Neural progenitor cell (in vitro differentiated cells): ENCODE measurements around the gene CUL1. TPM values are rescaled to one million over a fixed set of nuclear protein-coding genes. Genes with fewer than 3 reads are reported as not detected.

Experiments used
- DNase-seq: peaks from one replicate; pipeline ENCODE4 v3.0.0-alpha.2; 2016; ENCODE audit warnings: low spot score
- H2AFZ ChIP-seq: fragments of 200-600 bp; sonication (generic); replicated peaks from 2 replicates; pipeline ENCODE4 v1.6.1; 2016; ENCODE audit warnings: antibody characterized with exemption
- H3F3A ChIP-seq: fragments of 200-600 bp; sonication (generic); 2 replicates; pipeline ENCODE4 v1.6.1; 2016; ENCODE audit warnings: antibody characterized with exemption, low read depth
- H3K27ac ChIP-seq: fragments of 200-600 bp; sonication (generic); 2 replicates; pipeline ENCODE4 v1.5.1; 2016; ENCODE audit warnings: mild to moderate bottlenecking
- H3K27me3 ChIP-seq: fragments of 200-600 bp; sonication (generic); 2 replicates; pipeline ENCODE4 v1.6.1; 2016; ENCODE audit warnings: mild to moderate bottlenecking, moderate library complexity
- H3K36me3 ChIP-seq: fragments of 200-600 bp; sonication (generic); 2 replicates; pipeline ENCODE4 v1.5.1; 2016
- H3K4me1 ChIP-seq: fragments of 200-600 bp; sonication (generic); 2 replicates; pipeline ENCODE4 v1.6.1; 2016; ENCODE audit warnings: mixed run types
- H3K4me2 ChIP-seq: fragments of 200-600 bp; sonication (generic); 2 replicates; pipeline ENCODE4 v1.6.1; 2016
- H3K4me3 ChIP-seq: fragments of 200-600 bp; sonication (generic); 2 replicates; pipeline ENCODE4 v1.5.1; 2016
- H3K79me2 ChIP-seq: fragments of 200-600 bp; sonication (generic); 2 replicates; pipeline ENCODE4 v1.6.1; 2016; ENCODE audit warnings: low read depth
- H3K9ac ChIP-seq: fragments of 200-600 bp; sonication (generic); 2 replicates; pipeline ENCODE4 v1.6.1; 2016
- H3K9me3 ChIP-seq: fragments of 200-600 bp; sonication (generic); 2 replicates; pipeline ENCODE4 v1.5.1; 2016; ENCODE audit warnings: low read depth
- H4K20me1 ChIP-seq: fragments of 200-600 bp; sonication (generic); 2 replicates; pipeline ENCODE4 v1.6.1; 2016; ENCODE audit warnings: low read depth
- H3K27ac Mint-ChIP-seq: 3 replicates; pipeline ENCODE4 v1.8.0; 2021; ENCODE audit warnings: mixed read lengths
- H3K27me3 Mint-ChIP-seq: 2 replicates; pipeline ENCODE4 v1.8.0; 2022; ENCODE audit warnings: low read depth, mild to moderate bottlenecking, inconsistent platforms, moderate library complexity, mixed read lengths; ENCODE audit not compliant: insufficient read depth
- H3K36me3 Mint-ChIP-seq: 3 replicates; pipeline ENCODE4 v1.8.0; 2021; ENCODE audit warnings: mixed read lengths
- H3K4me1 Mint-ChIP-seq: 3 replicates; pipeline ENCODE4 v1.8.0; 2021; ENCODE audit warnings: mixed read lengths
- H3K4me3 Mint-ChIP-seq: 3 replicates; pipeline ENCODE4 v1.8.0; 2021; ENCODE audit warnings: mild to moderate bottlenecking, moderate library complexity, mixed read lengths
- H3K9me3 Mint-ChIP-seq: 3 replicates; pipeline ENCODE4 v1.8.0; 2020; ENCODE audit warnings: mixed read lengths
- EZH2 ChIP-seq: fragments of 200-600 bp; sonication (generic); IDR thresholded peaks from 2 replicates; pipeline ENCODE4 v1.6.1; 2017; ENCODE audit warnings: antibody characterized with exemption, mild to moderate bottlenecking, moderate library complexity
- EZH2phosphoT487 ChIP-seq: fragments of 200-600 bp; sonication (generic); IDR thresholded peaks from 2 replicates; pipeline ENCODE4 v1.6.1; 2017; ENCODE audit warnings: antibody characterized with exemption
- total RNA-seq: library from RNA; depleted of rRNA; stranded (reverse); fragments of >200 nt; gene quantifications from 2 replicates; pipeline ENCODE4 v1.2.3, GENCODE V29; 2015; ENCODE audit warnings: low replicate concordance
- TF ChIP-seq, protein P1 (sequence below): fragments of 200-600 bp; sonication (generic); IDR thresholded peaks from 2 replicates; pipeline ENCODE4 v1.5.1; 2017; ENCODE audit warnings: antibody characterized with exemption, mild to moderate bottlenecking

CUL1 gene
- total RNA-seq, 1 donor from 2014 or later, result 89.3 TPM

DNA sequence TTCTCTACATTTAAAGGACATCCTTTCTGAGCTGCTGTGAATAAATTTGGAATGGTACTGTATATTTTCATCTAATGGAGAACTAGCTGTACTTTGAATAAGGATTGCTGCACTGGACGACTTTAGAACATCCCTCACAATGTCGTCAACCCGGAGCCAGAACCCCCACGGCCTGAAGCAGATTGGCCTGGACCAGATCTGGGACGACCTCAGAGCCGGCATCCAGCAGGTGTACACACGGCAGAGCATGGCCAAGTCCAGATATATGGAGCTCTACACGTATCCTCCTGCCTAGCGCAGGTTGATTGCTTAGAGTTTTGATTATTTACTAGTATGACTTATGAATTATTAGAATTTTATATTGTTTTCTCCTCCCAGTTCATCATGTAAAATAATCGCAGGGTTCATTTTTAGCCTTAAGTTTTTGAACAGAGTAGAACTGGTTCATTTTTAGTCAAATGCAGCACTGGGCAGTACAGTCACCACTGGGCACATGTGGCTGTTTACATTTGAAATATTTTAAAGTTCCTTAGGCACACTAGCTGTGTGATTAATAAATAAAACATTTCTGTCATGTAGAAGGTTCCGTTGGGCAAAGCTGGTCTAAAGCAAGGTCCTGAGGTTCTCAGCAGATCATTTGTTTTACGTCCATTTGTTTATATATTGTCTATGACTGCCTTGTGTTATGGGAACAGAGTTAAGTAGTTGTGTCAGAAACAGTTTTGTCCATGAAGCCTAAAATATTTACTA is 31.5 kb downstream of the CUL1 start:
- no peaks in the 10 kb centered on the region for H3K4me1 ChIP-seq
- no peak overlapping the region for H3K4me3 Mint-ChIP-seq
- no peaks in the 10 kb centered on the region for H3K4me1 Mint-ChIP-seq
- no peak overlapping the region for H3K4me2 ChIP-seq
- H3K9me3 Mint-ChIP-seq, result peaks cover 4% of the 10 kb centered on the region
- H3K9me3 ChIP-seq, result no peaks in the 10 kb centered on the region
- H3K9ac ChIP-seq, result no peak overlapping the region
- peaks cover 33% of the 10 kb centered on the region for H3K36me3 Mint-ChIP-seq
- TF ChIP-seq EZH2phosphoT487 (no peak), EZH2 (no peak)
- TF ChIP-seq, protein P1, sequence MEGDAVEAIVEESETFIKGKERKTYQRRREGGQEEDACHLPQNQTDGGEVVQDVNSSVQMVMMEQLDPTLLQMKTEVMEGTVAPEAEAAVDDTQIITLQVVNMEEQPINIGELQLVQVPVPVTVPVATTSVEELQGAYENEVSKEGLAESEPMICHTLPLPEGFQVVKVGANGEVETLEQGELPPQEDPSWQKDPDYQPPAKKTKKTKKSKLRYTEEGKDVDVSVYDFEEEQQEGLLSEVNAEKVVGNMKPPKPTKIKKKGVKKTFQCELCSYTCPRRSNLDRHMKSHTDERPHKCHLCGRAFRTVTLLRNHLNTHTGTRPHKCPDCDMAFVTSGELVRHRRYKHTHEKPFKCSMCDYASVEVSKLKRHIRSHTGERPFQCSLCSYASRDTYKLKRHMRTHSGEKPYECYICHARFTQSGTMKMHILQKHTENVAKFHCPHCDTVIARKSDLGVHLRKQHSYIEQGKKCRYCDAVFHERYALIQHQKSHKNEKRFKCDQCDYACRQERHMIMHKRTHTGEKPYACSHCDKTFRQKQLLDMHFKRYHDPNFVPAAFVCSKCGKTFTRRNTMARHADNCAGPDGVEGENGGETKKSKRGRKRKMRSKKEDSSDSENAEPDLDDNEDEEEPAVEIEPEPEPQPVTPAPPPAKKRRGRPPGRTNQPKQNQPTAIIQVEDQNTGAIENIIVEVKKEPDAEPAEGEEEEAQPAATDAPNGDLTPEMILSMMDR, result no peak
- no peak overlapping the region for H3K4me3 ChIP-seq
- H3K27me3 ChIP-seq, result no peaks in the 10 kb centered on the region
- peaks cover 73% of the 10 kb centered on the region for H4K20me1 ChIP-seq
- H3K36me3 ChIP-seq, result peaks cover under 1% of the 10 kb centered on the region
- H3K27ac ChIP-seq, result no peak overlapping the region
- DNase-seq, result no peak
- H3K27me3 Mint-ChIP-seq, result peaks cover 2% of the 10 kb centered on the region
- peaks cover 99% of the 10 kb centered on the region for H3K79me2 ChIP-seq
- H3F3A ChIP-seq, result no peaks in the 10 kb centered on the region
- no peak overlapping the region for H3K27ac Mint-ChIP-seq
- no peak overlapping the region for H2AFZ ChIP-seq

- Mint-ChIP-seq H3K36me3 (peaks cover 43% of the 10 kb centered on the region), H3K4me3 (no peak overlapping the region), H3K27ac (no peak overlapping the region), H3K27me3 (peaks cover 2% of the 10 kb centered on the region), H3K9me3 (no peaks in the 10 kb centered on the region), H3K4me1 (no peaks in the 10 kb centered on the region)
- peaks cover 49% of the 10 kb centered on the region for H4K20me1 ChIP-seq
- H2AFZ ChIP-seq, result no peak overlapping the region
- no peak overlapping the region for H3K27ac ChIP-seq
- no peak overlapping the region for H3K4me2 ChIP-seq
- peaks cover 99% of the 10 kb centered on the region for H3K79me2 ChIP-seq
- H3K9me3 ChIP-seq, result no peaks in the 10 kb centered on the region
- no peaks in the 10 kb centered on the region for H3F3A ChIP-seq
- H3K36me3 ChIP-seq, result peaks cover 5% of the 10 kb centered on the region
- no peak overlapping the region for H3K9ac ChIP-seq
- TF ChIP-seq, protein P1, result no peak
- no peak for TF ChIP-seq EZH2
- no peak for TF ChIP-seq EZH2phosphoT487
- no peaks in the 10 kb centered on the region for H3K4me1 ChIP-seq
- H3K27me3 ChIP-seq, result no peaks in the 10 kb centered on the region
- no peak for DNase-seq
- no peak overlapping the region for H3K4me3 ChIP-seq
Measured at GRCh38 chr7:148732862-148733261, 34.2 kb downstream of the CUL1 start.

DNA sequence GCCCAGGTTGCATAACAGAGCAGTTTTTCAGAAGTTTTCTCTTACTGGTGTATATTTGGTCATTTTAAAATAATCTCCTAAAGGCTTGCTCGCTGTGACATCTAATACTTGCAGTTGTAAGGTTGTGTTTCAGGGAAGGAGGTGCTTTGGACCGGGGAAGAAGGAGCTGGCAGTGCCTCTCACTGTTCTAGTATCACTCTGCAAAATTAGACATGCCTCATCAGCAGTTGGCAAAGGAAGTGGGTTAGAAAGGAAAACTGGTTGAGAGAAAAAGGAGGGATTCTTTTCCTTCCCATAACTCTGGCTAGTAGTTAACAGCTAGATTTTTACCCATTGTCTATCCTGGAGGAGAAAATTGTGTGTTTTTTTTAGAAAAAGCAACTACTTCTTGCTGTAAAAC is 34.8 kb downstream of the CUL1 start:
- Histone ChIP-seq H3F3A (no peaks in the 10 kb centered on the region), H2AFZ (no peak overlapping the region), H3K4me2 (no peak overlapping the region), H3K27ac (no peak overlapping the region), H4K20me1 (peaks cover 49% of the 10 kb centered on the region), H3K9ac (no peak overlapping the region), H3K4me1 (no peaks in the 10 kb centered on the region), H3K9me3 (no peaks in the 10 kb centered on the region), H3K36me3 (peaks cover 5% of the 10 kb centered on the region), H3K27me3 (no peaks in the 10 kb centered on the region), H3K4me3 (no peak overlapping the region), H3K79me2 (peaks cover 98% of the 10 kb centered on the region)
- Mint-ChIP-seq H3K4me1 (no peaks in the 10 kb centered on the region), H3K36me3 (peaks cover 48% of the 10 kb centered on the region), H3K4me3 (no peak overlapping the region), H3K27me3 (peaks cover 2% of the 10 kb centered on the region), H3K27ac (no peak overlapping the region), H3K9me3 (no peaks in the 10 kb centered on the region)
- no peak for DNase-seq
- no peak for TF ChIP-seq EZH2phosphoT487
- TF ChIP-seq, protein P1, result no peak
